GM12872 (cell line): ENCODE data around the gene TTLL8.

ENCODE experiments used
- TF ChIP-seq, protein P1 (sequence below): IDR thresholded peaks from 3 replicates; pipeline ENCODE4 v1.5.1; 2011; ENCODE audit warnings: low read depth, mild to moderate bottlenecking, low read length, moderate library complexity; ENCODE audit not compliant: insufficient read depth

The TTLL8 gene

DNA sequence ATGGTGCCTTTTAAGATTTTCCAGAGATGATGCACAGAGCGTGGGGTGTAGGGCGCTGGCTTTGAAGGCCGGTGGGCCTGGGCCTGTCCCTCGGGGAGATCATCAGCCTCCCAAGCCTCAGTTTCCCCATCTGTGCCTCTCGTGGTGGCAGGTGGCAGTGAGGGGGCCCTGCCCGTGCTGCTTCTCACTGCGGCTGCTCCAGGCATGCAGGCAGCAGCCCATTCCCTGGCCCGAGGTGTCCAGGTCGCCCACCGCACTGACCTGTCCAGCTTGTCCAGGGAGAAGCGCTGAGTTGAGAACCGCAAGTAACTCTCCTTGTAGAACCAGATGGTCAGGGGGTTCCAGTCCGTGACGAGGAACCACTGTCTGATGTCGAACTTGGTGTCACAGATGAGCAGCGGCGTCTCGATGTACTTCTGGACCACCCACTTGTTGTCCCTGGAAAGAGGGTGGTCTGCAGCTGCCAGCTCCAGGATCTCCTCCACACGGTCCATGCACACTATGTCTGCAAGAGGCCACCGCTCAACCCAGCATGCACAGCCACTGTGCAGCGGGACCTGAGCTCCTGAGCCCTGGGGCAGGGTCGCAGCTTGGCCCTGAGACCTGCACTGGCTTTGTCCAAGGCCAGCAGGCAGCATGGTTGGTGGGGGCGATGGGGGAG is 25.0 kb downstream of the TTLL8 start:
- TF ChIP-seq, protein P1, sequence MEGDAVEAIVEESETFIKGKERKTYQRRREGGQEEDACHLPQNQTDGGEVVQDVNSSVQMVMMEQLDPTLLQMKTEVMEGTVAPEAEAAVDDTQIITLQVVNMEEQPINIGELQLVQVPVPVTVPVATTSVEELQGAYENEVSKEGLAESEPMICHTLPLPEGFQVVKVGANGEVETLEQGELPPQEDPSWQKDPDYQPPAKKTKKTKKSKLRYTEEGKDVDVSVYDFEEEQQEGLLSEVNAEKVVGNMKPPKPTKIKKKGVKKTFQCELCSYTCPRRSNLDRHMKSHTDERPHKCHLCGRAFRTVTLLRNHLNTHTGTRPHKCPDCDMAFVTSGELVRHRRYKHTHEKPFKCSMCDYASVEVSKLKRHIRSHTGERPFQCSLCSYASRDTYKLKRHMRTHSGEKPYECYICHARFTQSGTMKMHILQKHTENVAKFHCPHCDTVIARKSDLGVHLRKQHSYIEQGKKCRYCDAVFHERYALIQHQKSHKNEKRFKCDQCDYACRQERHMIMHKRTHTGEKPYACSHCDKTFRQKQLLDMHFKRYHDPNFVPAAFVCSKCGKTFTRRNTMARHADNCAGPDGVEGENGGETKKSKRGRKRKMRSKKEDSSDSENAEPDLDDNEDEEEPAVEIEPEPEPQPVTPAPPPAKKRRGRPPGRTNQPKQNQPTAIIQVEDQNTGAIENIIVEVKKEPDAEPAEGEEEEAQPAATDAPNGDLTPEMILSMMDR, result no peak

DNA sequence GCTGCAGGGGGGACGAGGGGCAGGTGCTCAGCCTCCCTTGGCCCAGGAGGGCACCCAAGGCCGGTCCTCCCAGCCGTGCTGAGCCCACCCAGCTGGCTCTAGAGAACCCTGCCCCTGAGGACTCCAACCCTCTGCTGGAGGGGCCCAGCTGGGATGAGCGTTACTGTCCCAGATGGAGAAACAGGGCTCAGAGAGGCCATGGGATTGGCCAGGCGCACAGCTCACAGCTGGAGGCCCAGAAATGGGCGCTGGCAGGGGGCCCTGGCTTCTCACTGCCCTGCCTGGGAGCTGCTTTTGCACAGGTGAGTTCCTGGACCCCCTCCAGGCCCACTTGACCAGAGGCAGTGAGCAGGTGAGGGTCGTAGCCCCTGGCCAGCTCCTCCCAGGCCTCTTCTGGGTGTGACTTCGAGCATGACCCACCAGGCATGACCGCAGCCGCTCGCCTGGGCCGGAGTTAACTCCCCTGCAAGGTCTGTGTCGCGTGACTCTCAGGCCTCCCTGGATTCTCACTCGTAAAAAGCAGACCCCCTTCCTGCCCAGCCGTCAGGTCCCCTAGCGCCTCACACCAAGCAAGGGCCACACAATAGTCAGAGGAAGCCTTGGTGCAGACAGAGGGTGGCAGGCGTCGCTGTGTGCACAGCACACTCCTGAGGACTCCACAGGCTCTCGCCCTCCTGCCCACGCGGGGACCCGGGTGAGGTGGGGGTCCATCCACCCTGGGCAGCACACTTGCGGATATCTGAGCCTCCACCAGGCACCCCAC is 25.8 kb downstream of the TTLL8 start:
- TF ChIP-seq, protein P1, result no peak

DNA sequence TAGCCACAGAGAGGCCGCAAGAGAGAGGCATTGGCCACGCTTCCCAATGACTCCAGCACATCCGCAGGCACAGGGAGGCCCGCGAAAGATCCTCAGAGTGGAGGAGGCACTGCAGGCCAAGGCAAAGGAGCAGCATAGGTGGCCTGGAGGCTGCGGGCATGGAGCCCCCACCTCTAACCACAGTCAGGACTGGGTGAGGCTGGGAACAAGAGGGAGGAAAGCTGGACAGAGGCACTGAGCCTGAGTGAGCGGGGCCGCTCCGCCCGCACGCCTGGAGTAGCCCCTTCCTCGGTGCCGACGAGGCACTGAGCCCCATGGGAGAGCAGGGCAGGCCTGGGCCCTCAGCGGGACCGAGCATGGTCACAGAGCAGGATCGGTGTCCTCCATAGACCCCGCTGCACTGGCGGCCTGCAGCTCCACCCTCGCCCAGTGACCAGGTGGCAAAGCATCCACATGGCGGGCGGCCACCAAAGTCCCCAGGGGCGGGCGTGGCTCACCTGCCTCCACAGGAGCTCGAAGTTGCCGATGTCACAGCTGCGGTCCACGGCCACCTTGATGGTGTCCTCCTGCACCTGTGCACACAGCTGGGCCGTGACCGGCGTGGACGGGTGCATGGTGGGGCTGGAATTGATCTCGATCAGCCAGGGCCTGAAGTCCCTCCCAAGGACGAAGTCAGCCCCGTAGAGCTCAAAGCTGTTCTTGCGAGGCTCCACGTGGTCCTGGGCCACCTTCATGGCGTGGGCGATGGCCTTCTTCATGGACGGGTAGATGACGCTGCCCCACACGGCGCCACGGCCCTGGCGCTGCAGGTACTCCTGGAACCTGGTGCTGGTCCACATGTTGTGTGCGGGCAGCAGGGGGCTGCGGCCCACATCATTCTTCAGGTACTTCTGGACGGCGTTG is 26.7 kb downstream of the TTLL8 start:
- TF ChIP-seq, protein P1, result no peak

- TF ChIP-seq, protein P1, result peak; percentile 86
Observed at GRCh38 chr22:50030297-50031188, 27.6 kb downstream of the TTLL8 start.

DNA sequence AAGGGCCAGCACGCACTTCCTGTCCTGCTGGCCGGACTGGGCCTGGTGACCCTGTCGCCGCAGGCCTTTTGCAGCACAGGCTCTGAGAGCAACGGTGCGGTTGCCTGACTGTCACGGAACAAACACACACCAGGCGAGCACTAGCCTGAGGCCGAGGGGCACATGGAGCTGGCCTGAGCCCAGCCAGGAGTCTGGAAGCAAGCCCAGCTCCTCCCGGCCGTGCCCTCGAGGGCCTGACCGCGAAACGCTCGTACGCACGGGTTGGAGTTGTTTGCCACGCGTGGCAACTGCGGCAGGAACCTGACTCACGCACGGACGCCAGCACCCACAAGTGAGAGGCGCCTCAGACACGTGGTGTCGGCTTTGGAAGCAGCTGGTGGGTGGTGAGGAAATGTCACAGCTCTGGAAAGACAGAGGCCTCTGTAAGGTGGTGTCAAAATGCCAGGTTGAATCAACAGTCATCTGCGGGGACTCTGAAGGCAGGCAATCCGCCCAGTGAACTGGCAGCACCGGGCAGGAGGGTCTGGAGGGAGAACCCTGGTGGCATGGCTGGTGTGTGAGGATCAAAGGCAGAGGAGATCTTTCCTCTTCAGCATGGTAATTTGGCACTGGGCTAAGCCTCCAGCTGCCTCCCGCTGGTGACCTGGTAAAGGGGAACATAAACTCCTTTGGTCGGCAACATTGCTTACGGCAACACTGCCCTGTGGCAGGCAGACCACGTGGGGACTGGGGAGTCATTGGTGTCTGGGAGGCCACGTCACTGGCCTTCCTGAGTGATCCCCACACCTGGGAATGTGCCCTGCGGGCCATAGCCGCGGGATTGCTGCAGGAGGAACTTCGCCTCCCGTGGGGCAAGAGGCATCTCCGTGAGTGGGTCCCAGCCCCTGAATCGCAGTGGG is 30.2 kb downstream of the TTLL8 start:
- TF ChIP-seq, protein P1, result no peak

DNA sequence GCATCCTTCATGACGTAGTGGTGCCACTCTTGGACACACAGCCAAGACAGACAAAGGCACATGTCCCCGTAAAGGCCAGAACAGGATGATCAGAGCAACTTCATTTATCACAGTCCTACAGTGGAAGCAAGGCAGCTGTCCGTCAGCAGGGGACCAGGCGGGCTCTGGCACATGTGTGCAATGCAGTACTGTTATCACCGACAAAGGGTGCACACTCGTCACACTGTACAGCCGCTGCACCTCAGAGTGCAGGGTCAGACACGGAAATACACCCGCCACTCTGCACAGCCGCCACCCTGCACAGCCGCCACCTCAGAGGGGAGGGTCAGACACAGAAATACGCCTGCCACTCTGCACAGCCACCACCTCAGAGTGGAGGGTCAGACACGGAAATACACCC is 32.1 kb downstream of the TTLL8 start:
- TF ChIP-seq, protein P1, result no peak
